Measurements from ENCODE around the gene SPATA31E1. TPM values are rescaled to one million over a fixed set of nuclear protein-coding genes. Genes with fewer than 3 reads are reported as not detected.

The SPATA31E1 gene
- total RNA-seq, 2 donors from 2014 or later: 0.07 TPM; not detected in 1

DNA sequence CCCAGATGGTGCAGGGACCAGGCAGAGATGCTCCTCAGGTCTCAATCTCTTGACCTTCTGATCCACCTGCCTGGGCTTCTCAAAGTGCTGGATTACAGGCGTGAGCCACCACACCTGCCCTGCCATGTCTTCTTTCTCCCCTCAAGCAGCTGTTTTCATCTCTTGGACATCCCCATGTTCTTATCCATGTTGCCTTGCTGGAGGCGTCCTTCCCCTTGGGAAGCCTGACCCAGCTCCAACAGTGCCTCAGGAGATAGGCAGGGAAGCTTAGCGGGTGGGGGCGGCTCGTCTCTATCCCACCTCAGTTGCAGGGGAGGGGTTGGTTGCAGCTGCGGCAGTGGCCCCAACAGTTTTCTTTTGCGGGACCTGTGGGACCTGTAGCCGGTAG, 24.7 kb upstream of the SPATA31E1 start:
- Histone ChIP-seq H3K36me3 (no peaks in the 10 kb centered on the region), H3K9me3 (no peaks in the 10 kb centered on the region), H3K4me3 (no peak overlapping the region), H3K27me3 (no peaks in the 10 kb centered on the region), H3K9ac (ENCODE audit: low read depth in 2 of 2, low read length in 2 of 2) (no peak overlapping the region), H3K27ac (no peak overlapping the region), H3K4me1 (no peaks in the 10 kb centered on the region)
- TF ChIP-seq, protein P1, sequence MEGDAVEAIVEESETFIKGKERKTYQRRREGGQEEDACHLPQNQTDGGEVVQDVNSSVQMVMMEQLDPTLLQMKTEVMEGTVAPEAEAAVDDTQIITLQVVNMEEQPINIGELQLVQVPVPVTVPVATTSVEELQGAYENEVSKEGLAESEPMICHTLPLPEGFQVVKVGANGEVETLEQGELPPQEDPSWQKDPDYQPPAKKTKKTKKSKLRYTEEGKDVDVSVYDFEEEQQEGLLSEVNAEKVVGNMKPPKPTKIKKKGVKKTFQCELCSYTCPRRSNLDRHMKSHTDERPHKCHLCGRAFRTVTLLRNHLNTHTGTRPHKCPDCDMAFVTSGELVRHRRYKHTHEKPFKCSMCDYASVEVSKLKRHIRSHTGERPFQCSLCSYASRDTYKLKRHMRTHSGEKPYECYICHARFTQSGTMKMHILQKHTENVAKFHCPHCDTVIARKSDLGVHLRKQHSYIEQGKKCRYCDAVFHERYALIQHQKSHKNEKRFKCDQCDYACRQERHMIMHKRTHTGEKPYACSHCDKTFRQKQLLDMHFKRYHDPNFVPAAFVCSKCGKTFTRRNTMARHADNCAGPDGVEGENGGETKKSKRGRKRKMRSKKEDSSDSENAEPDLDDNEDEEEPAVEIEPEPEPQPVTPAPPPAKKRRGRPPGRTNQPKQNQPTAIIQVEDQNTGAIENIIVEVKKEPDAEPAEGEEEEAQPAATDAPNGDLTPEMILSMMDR (IDR thresholded peaks at IDR 0.05): no peak
- no peak for DNase-seq
- intact Hi-C loops (cut with DNase I): no loop called here

DNA sequence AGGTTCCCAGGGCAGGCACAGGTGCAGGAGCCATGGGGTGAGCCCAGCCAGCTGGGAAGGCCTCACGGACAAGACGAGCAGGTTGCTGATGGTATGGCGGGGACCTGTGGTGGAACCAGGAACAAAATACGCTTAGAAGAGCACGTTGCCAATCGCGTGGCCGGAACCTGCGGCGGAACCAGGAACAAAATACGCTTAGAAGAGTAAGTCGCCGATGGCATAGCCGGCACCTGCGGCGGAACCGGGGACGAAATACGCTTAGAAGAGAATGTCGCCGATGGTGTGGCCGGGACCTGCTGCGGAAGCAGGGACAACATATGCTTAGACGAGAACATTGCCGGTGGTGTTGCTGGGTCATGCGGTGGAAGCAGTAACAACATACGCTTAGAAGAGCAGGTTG, 23.5 kb upstream of the SPATA31E1 start:
- no peak for DNase-seq
- TF ChIP-seq, protein P1 (IDR thresholded peaks at IDR 0.05): no peak
- no peak overlapping the region for H3K4me3 ChIP-seq
- intact Hi-C loops (cut with DNase I): no loop called here
- H3K27me3 ChIP-seq: no peaks in the 10 kb centered on the region
- no peaks in the 10 kb centered on the region for H3K36me3 ChIP-seq
- H3K9ac ChIP-seq (ENCODE audit: low read depth in 2 of 2, low read length in 2 of 2): no peak overlapping the region
- H3K27ac ChIP-seq: no peak overlapping the region
- no peaks in the 10 kb centered on the region for H3K9me3 ChIP-seq
- H3K4me1 ChIP-seq: no peaks in the 10 kb centered on the region

DNA sequence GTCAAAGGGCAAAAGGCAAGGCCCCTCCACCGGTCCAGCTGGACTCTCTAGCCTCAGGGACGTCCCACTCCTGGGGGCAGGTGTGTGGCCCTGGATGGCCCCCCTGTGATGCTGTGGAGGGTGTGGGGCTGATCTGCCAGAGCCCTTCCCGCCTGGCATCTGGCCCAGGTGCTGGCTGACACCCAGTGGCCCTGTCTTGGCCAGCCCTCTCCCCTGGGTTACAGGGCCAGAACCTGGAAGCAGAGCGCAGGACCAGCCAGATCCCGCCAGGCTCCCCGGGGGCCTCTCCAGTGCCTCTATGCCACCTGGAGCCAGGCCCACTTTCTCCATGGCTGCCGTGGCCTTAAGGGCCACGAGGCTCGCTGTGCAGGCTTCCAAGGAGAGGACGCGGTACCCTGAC, 22.9 kb upstream of the SPATA31E1 start:
- TF ChIP-seq, protein P1 (IDR thresholded peaks at IDR 0.05): no peak

DNA sequence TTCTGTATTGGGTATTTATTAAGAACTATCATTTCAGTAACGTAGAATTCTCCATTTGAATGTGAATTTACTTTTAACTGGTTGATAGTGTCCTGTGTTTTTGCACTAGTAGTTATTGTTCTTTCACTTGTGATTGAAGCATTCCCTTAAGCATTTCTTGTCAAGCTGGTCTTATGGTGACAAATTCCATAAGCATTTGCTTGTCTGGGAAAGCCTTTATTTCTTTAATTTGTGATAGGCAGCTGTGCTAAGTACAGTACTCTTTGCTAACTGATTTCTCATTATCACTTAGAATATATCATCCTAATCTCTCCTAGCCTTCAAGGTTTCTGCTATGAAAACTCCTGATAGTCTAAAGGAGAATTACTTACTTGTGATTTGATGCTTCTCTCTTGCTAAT, 21.3 kb upstream of the SPATA31E1 start:
- no peak overlapping the region for H3K27ac ChIP-seq

More for the DNA sequence above, 22.9 kb upstream of the SPATA31E1 start:
- Histone ChIP-seq H3K27ac (no peak overlapping the region), H3K9ac (ENCODE audit: low read depth in 2 of 2, low read length in 2 of 2) (no peak overlapping the region), H3K36me3 (no peaks in the 10 kb centered on the region), H3K9me3 (no peaks in the 10 kb centered on the region), H3K27me3 (no peaks in the 10 kb centered on the region), H3K4me1 (no peaks in the 10 kb centered on the region), H3K4me3 (no peak overlapping the region)
- DNase-seq: no peak
- intact Hi-C loops (cut with DNase I): no loop called here

DNA sequence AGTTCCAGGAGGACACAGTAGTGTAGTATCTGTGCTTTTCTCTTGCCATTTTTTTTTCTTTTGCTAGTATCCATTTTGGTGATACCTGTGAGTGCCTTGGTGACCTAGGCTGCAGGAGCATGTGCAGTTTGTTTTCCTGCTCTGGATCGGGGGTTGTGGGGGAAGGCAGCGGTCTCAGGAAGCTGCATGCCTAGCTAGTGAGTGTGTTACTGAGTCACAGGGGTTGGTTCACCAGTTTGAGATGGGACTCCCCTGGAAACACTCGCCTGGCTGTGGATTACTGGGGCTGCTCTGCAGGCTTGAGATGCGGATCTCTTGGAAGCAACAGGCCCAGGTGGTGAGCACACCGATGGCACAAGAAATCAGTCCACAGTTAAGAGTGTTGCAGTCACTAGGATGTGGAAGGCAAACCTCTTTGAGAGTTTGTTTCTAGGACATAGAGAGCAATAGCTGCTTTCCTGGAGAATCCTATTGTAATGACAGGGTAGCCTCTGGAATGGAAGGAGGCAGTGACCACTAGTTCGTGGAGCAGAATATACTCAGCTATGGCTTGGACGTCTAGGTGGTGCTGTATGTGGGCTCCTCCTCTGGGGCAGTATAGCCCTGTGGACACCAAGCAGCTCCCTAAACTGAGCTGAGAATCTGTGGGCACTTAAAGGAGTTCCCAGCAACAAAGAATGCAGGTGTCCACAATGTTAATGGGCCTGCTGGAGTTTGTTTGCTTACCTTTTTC, 20.0 kb upstream of the SPATA31E1 start:
- Histone ChIP-seq H3K36me3 (no peaks in the 10 kb centered on the region), H3K4me3 (no peak overlapping the region), H3K9ac (ENCODE audit: low read depth in 2 of 2, low read length in 2 of 2) (no peak overlapping the region), H3K4me1 (no peaks in the 10 kb centered on the region), H3K27me3 (no peaks in the 10 kb centered on the region), H3K9me3 (no peaks in the 10 kb centered on the region), H3K27ac (no peak overlapping the region)
- intact Hi-C loops (cut with DNase I): no loop called here
- no peak for DNase-seq
- TF ChIP-seq, protein P1 (IDR thresholded peaks at IDR 0.05): no peak

More for the DNA sequence above, 21.3 kb upstream of the SPATA31E1 start:
- Histone ChIP-seq H3K27me3 (no peaks in the 10 kb centered on the region), H3K9me3 (no peaks in the 10 kb centered on the region), H3K9ac (ENCODE audit: low read depth in 2 of 2, low read length in 2 of 2) (no peak overlapping the region), H3K4me3 (no peak overlapping the region), H3K36me3 (no peaks in the 10 kb centered on the region), H3K4me1 (no peaks in the 10 kb centered on the region)
- intact Hi-C loops (cut with DNase I): no loop called here
- TF ChIP-seq, protein P1 (IDR thresholded peaks at IDR 0.05): no peak
- no peak for DNase-seq
